HepG2 (cell line): ENCODE results near the gene CLASP1. TPM values are rescaled to one million over a fixed set of nuclear protein-coding genes. Genes with fewer than 3 reads are reported as not detected.

Source experiments
- AGO2 ChIP-seq: fragments of 200-400 bp; formaldehyde crosslinking; optimal IDR thresholded peaks from 2 replicates; pipeline ENCODE3; 2017; ENCODE audit warnings: mild to moderate bottlenecking, low read depth, low read length, moderate library complexity
- ATF7 ChIP-seq, 2 experiments: fragments of 450-650 bp in 1 of 2; sonication (generic) in 1 of 2; formaldehyde crosslinking in 1 of 2; IDR thresholded peaks; 2 replicates each; pipeline versions ENCODE4 v1.4.0 to v1.6.1; 2016 to 2020; ENCODE audit warnings: antibody characterized with exemption in 1 of 2, mild to moderate bottlenecking in 1 of 2, missing genetic modification reagents in 1 of 2
- BCL6 ChIP-seq: IDR thresholded peaks from 2 replicates; pipeline ENCODE4 v1.6.1; 2016; ENCODE audit warnings: missing genetic modification reagents, missing compliant biosample characterization
- CREM ChIP-seq, 2 experiments: sonication (generic) in 1 of 2; formaldehyde crosslinking in 1 of 2; IDR thresholded peaks; 2 replicates each; pipeline versions ENCODE4 v1.4.0 to v1.6.1; 2016 to 2020; ENCODE audit warnings: antibody characterized with exemption in 1 of 2, mild to moderate bottlenecking in 1 of 2, missing genetic modification reagents in 1 of 2
- FOXO1 ChIP-seq: sonication (generic); formaldehyde crosslinking; IDR thresholded peaks from 2 replicates; pipeline ENCODE4 v1.4.0; 2020; ENCODE audit warnings: missing genetic modification reagents
- HHEX ChIP-seq: IDR thresholded peaks from 2 replicates; pipeline ENCODE4 v1.6.1; 2016; ENCODE audit warnings: control low read depth
- HNF1B ChIP-seq: sonication (generic); formaldehyde crosslinking; IDR thresholded peaks from 2 replicates; pipeline ENCODE4 v1.5.1; 2020; ENCODE audit warnings: mild to moderate bottlenecking, moderate library complexity, missing genetic modification reagents
- HOXA3 ChIP-seq: sonication (generic); formaldehyde crosslinking; IDR thresholded peaks from 2 replicates; pipeline ENCODE4 v1.5.0; 2020; ENCODE audit warnings: missing genetic modification reagents
- HOXA7 ChIP-seq: sonication (generic); formaldehyde crosslinking; IDR thresholded peaks from 2 replicates; pipeline ENCODE4 v1.8.1; 2022; ENCODE audit warnings: mild to moderate bottlenecking, missing genetic modification reagents, moderate library complexity
- ISL2 ChIP-seq: sonication (generic); formaldehyde crosslinking; IDR thresholded peaks from 2 replicates; pipeline ENCODE4 v1.5.0; 2020; ENCODE audit warnings: missing genetic modification reagents
- KMT2A ChIP-seq: sonication (generic); formaldehyde crosslinking; IDR thresholded peaks from 2 replicates; pipeline ENCODE4 v1.4.0; 2020; ENCODE audit warnings: missing genetic modification reagents
- MYC ChIP-seq: sonication (generic); formaldehyde crosslinking; IDR thresholded peaks from 2 replicates; pipeline ENCODE4 v1.9.0; 2021; ENCODE audit warnings: missing genetic modification reagents, borderline replicate concordance
- NCOA2 ChIP-seq: sonication (generic); formaldehyde crosslinking; IDR thresholded peaks from 2 replicates; pipeline ENCODE4 v1.8.0; 2022; ENCODE audit warnings: inconsistent platforms
- NFYC ChIP-seq: IDR thresholded peaks from 2 replicates; pipeline ENCODE4 v1.6.1; 2016; ENCODE audit warnings: missing genetic modification reagents, missing compliant biosample characterization
- NONO ChIP-seq, 2 experiments: fragments of 450-650 bp in 1 of 2; sonication (generic) in 1 of 2; formaldehyde crosslinking in 1 of 2; IDR thresholded peaks in 1 of 2; conservative IDR thresholded peaks in 1 of 2; 2 replicates each; pipeline versions ENCODE4 v1.6.1 to v1.8.0; 2017 to 2022; ENCODE audit warnings: mild to moderate bottlenecking in 1 of 2, missing genetic modification reagents in 1 of 2, moderate library complexity in 1 of 2
- RFXAP ChIP-seq: sonication (generic); formaldehyde crosslinking; IDR thresholded peaks from 2 replicates; pipeline ENCODE4 v1.4.0; 2020; ENCODE audit warnings: missing genetic modification reagents, borderline replicate concordance
- SKI ChIP-seq: fragments of 450-650 bp; IDR thresholded peaks from one replicate; pipeline ENCODE4 v1.6.1; 2018; ENCODE audit warnings: mild to moderate bottlenecking; ENCODE audit not compliant: partially characterized antibody
- TGIF2 ChIP-seq: IDR thresholded peaks from 2 replicates; pipeline ENCODE4 v1.6.1; 2016; ENCODE audit warnings: control low read depth, missing compliant biosample characterization
- ZNF205 ChIP-seq: IDR thresholded peaks from 2 replicates; pipeline ENCODE4 v1.6.1; 2018; ENCODE audit warnings: missing biosample characterization, missing genetic modification reagents
- ZNF235 ChIP-seq: sonication (generic); formaldehyde crosslinking; IDR thresholded peaks from 2 replicates; pipeline ENCODE4 v1.8.1; 2023; ENCODE audit warnings: mild to moderate bottlenecking, missing genetic modification reagents, borderline replicate concordance
- ZNF264 ChIP-seq: sonication (generic); formaldehyde crosslinking; IDR thresholded peaks from 2 replicates; pipeline ENCODE4 v1.4.0; 2020; ENCODE audit warnings: missing genetic modification reagents
- ZNF589 ChIP-seq: sonication (generic); formaldehyde crosslinking; conservative IDR thresholded peaks from 2 replicates; pipeline ENCODE4 v1.8.0; 2022; ENCODE audit warnings: mild to moderate bottlenecking, moderate library complexity, missing genetic modification reagents
- ZNF780A ChIP-seq: sonication (generic); formaldehyde crosslinking; IDR thresholded peaks from 2 replicates; pipeline ENCODE4 v1.8.0; 2022; ENCODE audit warnings: mild to moderate bottlenecking, missing genetic modification reagents, moderate library complexity
- ZNF850 ChIP-seq: sonication (generic); formaldehyde crosslinking; conservative IDR thresholded peaks from 2 replicates; pipeline ENCODE4 v1.9.0; 2021; ENCODE audit warnings: mild to moderate bottlenecking, missing genetic modification reagents
- polyA plus RNA-seq, 8 experiments: library from polyadenylated mRNA; depleted of rRNA in 3 of 8; stranded (reverse) in 7 of 8; unstranded in 1 of 8; fragments of >200 nt; fragmentation: Illumina TruSeq in 4 of 8; extraction: Trizol in 4 of 8; gene quantifications; 2 replicates each; pipeline versions ENCODE4 v1.2.1 to v1.2.3, GENCODE V29; 2011 to 2016; ENCODE audit warnings: low read depth in 4 of 8, missing spikeins in 1 of 8, mixed read lengths in 1 of 8; ENCODE audit not compliant: insufficient read depth in 1 of 8
- total RNA-seq, 5 experiments: library from RNA; depleted of rRNA; stranded (reverse); fragments of >200 nt; fragmentation: Illumina TruSeq; extraction: Trizol; gene quantifications; 2 replicates each; pipeline ENCODE4 v1.2.3, GENCODE V29; 2016; ENCODE audit warnings: low read depth in 1 of 5
- TF ChIP-seq, protein P1 (sequence below): sonication (generic); formaldehyde crosslinking; IDR thresholded peaks from 2 replicates; pipeline ENCODE4 v1.5.1; 2020; ENCODE audit warnings: mild to moderate bottlenecking, missing genetic modification reagents
- TF ChIP-seq, protein P2 (sequence below): sonication (generic); formaldehyde crosslinking; IDR thresholded peaks from 2 replicates; pipeline ENCODE4 v1.8.1; 2023; ENCODE audit warnings: mild to moderate bottlenecking, moderate library complexity, missing genetic modification reagents

The CLASP1 gene
- total and polyA plus RNA-seq, 2 of the 13 experiments (the other 11 are each of a cell fraction or from before 2014, with no cell fraction given) = 11.7 to 47.9 TPM

DNA sequence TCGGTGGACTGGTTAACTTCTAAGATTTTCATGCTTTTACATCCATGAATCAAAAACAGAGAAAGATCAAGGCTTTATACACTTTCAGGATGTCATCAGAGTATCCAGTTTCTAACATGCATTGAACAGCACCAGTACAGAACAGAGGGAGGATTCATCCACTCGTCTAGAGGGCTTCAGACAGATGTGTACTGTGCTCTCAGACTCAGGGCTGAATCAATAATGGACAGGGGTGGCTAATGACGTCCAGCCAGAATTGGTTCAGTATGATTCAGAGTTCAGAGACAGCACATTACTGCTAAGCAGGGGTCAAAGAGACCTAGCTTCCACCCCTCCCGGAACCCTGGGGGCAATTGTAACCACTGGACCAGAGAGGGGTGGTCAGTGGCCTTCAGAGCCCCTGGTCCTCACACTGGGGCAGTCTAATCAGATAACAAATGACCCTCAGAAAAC is 81.3 kb downstream of the CLASP1 start (continued):
- TF ChIP-seq NONO (IDR thresholded peaks at IDR 0.05) = no peak
- TF ChIP-seq NONO (CRISPR knock-in tag; conservative IDR thresholded peaks at IDR 0.05) = peak; percentile 49; the same call in 1 of the 2 replicates
- TF ChIP-seq HOXA3 (CRISPR knock-in tag) = peak; percentile 86
- TF ChIP-seq FOXO1 (CRISPR knock-in tag) = peak; percentile 71; the same call in 1 of the 2 replicates
- peak; percentile 96; the same call in 1 of the 2 replicates for TF ChIP-seq ZNF850 (CRISPR knock-in tag)
- peak; percentile 97 for TF ChIP-seq ZNF205
- TF ChIP-seq AGO2 = no peak
- TF ChIP-seq RFXAP (CRISPR knock-in tag) = peak; percentile 37; the same call in 1 of the 2 replicates
- peak; percentile 93 for TF ChIP-seq SKI
- TF ChIP-seq, protein P1, sequence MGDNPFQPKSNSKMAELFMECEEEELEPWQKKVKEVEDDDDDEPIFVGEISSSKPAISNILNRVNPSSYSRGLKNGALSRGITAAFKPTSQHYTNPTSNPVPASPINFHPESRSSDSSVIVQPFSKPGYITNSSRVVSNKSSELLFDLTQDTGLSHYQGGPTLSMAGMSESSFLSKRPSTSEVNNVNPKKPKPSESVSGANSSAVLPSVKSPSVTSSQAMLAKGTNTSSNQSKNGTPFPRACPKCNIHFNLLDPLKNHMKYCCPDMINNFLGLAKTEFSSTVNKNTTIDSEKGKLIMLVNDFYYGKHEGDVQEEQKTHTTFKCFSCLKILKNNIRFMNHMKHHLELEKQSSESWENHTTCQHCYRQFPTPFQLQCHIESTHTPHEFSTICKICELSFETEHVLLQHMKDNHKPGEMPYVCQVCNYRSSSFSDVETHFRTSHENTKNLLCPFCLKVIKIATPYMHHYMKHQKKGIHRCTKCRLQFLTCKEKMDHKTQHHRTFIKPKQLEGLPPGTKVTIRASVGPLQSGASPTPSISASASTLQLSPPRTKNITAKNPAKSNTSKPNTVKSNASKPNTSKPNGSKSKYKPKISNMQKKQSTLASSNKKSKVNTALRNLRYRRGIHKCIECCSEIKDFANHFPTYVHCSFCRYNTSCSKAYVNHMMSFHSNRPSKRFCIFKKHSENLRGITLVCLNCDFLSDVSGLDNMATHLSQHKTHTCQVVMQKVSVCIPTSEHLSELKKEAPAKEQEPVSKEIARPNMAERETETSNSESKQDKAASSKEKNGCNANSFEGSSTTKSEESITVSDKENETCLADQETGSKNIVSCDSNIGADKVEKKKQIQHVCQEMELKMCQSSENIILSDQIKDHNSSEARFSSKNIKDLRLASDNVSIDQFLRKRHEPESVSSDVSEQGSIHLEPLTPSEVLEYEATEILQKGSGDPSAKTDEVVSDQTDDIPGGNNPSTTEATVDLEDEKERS (CRISPR knock-in tag) = peak; percentile 72; the same call in 1 of the 2 replicates
- no peak for TF ChIP-seq HOXA7 (CRISPR knock-in tag)
- TF ChIP-seq ZNF589 = no peak
- TF ChIP-seq KMT2A (CRISPR knock-in tag) = peak; percentile 63
- 0 out of 2 replicates have a peak, but pooled peaks have one; percentile 11 for TF ChIP-seq NFYC
- TF ChIP-seq BCL6 (CRISPR knock-in tag) = peak; percentile 87
- TF ChIP-seq ZNF264 (CRISPR knock-in tag) = peak; percentile 81
- TF ChIP-seq TGIF2 (CRISPR knock-in tag) = peak; percentile 49; the same call in 1 of the 2 replicates
- TF ChIP-seq HNF1B = 0 out of 2 replicates have a peak, but pooled peaks have one; percentile 50
- TF ChIP-seq, protein P2, sequence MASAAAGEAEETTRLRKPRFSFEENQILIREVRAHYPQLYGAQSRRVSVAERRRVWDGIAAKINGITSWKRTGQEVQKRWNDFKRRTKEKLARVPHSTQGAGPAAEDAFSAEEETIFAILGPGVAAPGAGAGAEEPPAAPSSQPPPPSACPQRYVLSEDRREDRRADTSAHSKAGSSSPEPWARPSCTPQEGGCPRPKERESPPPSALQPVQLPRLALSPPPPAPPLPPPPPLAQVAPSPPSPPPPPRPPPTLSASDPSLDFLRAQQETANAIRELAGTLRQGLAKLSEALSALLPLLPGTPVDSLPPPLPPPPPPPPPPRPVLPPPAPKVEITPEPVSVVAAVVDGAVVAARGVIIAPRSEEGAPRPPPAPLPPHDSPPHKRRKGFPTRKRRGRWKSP = 0 out of 2 replicates have a peak, but pooled peaks have one; percentile 45
- peak; percentile 59; the same call in 1 of the 2 replicates for TF ChIP-seq ATF7 (IDR thresholded peaks at IDR 0.05)
- peak; percentile 52; the same call in 1 of the 2 replicates for TF ChIP-seq ATF7 (CRISPR knock-in tag; IDR thresholded peaks at IDR 0.05)
- no peak for TF ChIP-seq ZNF235 (CRISPR knock-in tag)
- TF ChIP-seq ZNF780A (CRISPR knock-in tag) = no peak
- TF ChIP-seq HHEX = 0 out of 2 replicates have a peak, but pooled peaks have one; percentile 47
- TF ChIP-seq ISL2 (CRISPR knock-in tag) = peak; percentile 61; the same call in 1 of the 2 replicates
- TF ChIP-seq NCOA2 (CRISPR knock-in tag) = peak; percentile 59
- TF ChIP-seq MYC (CRISPR knock-in tag) = no peak
- TF ChIP-seq CREM (IDR thresholded peaks at IDR 0.05) = peak; percentile 61; the same call in 1 of the 2 replicates
- no peak for TF ChIP-seq CREM (CRISPR knock-in tag; IDR thresholded peaks at IDR 0.05)
